Endothelial cell of umbilical vein (primary cell): ENCODE measurements around the gene WAC. TPM values are rescaled to one million over a fixed set of nuclear protein-coding genes. Genes with fewer than 3 reads are reported as not detected.

Source experiments
- BruUV-seq: library from RNA; stranded (reverse); fragments of 400-500 nt; replicated peaks from 2 replicates; lab custom pipeline; 2021; lab: Mats Ljungman, UMichigan
- CTCF ChIA-PET: fragments of 300-600, 350-600 bp; sonication (Branson Sonifier 250); formaldehyde crosslinking; loops from one replicate; lab custom pipeline; 2021; ENCODE audit warnings: antibody characterized with exemption, inconsistent platforms; lab: Charles Lee
- POLR2A ChIA-PET: fragments of 300-600, 350-600 bp; sonication (Branson Sonifier 250); formaldehyde crosslinking; loops from one replicate; lab custom pipeline; 2021; ENCODE audit warnings: antibody characterized with exemption, inconsistent platforms; lab: Charles Lee
- DNase-seq: peaks from one replicate; pipeline ENCODE4 v3.0.0-alpha.2; 2011; ENCODE audit warnings: low read depth, low spot score
- FAIRE-seq: peaks from 2 replicates; lab custom pipeline; 2011; peaks lifted over from hg19 to GRCh38; lab: Jason Lieb, UNC
- H2AFZ ChIP-seq: 2 replicates; pipeline ENCODE4 v1.6.0; 2012; ENCODE audit warnings: low read depth, low read length, control low read depth, inconsistent platforms
- H3K27ac ChIP-seq: 2 replicates; pipeline ENCODE4 v1.5.1; 2011; ENCODE audit warnings: low read depth, mild to moderate bottlenecking, control low read depth, low read length, moderate library complexity; ENCODE audit not compliant: insufficient read depth
- H3K27me3 ChIP-seq, 2 experiments: 2 replicates each; pipeline versions ENCODE4 v1.6.0 to v1.6.1; 2011; ENCODE audit warnings: low read length in 2 of 2, mixed read lengths in 1 of 2; ENCODE audit not compliant: control insufficient read depth in 2 of 2, insufficient read depth in 2 of 2
- H3K36me3 ChIP-seq, 2 experiments: 2 replicates in 1 of 2; 3 replicates in 1 of 2; pipeline ENCODE4 v1.5.1; 2011; ENCODE audit warnings: low read length in 2 of 2, mild to moderate bottlenecking in 1 of 2, moderate library complexity in 1 of 2; ENCODE audit not compliant: control insufficient read depth in 2 of 2, insufficient read depth in 2 of 2; ENCODE audit errors: extremely low read depth in 1 of 2
- H3K4me1 ChIP-seq: 3 replicates; pipeline ENCODE4 v1.5.1; 2011; ENCODE audit warnings: mild to moderate bottlenecking, low read length; ENCODE audit not compliant: control insufficient read depth, insufficient read depth; ENCODE audit errors: extremely low read depth
- H3K4me2 ChIP-seq: 2 replicates; pipeline ENCODE4 v1.6.1; 2011; ENCODE audit warnings: low read length, control low read depth, mixed read lengths; ENCODE audit not compliant: insufficient read depth
- H3K4me3 ChIP-seq, 3 experiments: fragments of 200-600 bp in 1 of 3; sonication (generic), shearing (Covaris generic) in 1 of 3; replicated peaks in 1 of 3; 2 replicates each; pipeline ENCODE4 v1.5.1; 2011 to 2016; ENCODE audit warnings: control low read depth in 3 of 3, low read length in 3 of 3, mild to moderate bottlenecking in 2 of 3, inconsistent platforms in 1 of 3, low read depth in 1 of 3, moderate library complexity in 1 of 3; ENCODE audit not compliant: insufficient read depth in 1 of 3
- H3K79me2 ChIP-seq: 2 replicates; pipeline ENCODE4 v1.6.0; 2012; ENCODE audit warnings: low read length, inconsistent platforms; ENCODE audit not compliant: control insufficient read depth, insufficient read depth
- H3K9ac ChIP-seq: replicated peaks from 2 replicates; pipeline ENCODE3; 2011; ENCODE audit warnings: low read length, control low read depth; ENCODE audit not compliant: insufficient read depth; ENCODE audit errors: extremely low read depth
- H3K9me1 ChIP-seq: replicated peaks from 3 replicates; pipeline ENCODE4 v1.6.0; 2011; ENCODE audit warnings: mild to moderate bottlenecking, low read length; ENCODE audit not compliant: control insufficient read depth, insufficient read depth; ENCODE audit errors: extremely low read depth
- H3K9me3 ChIP-seq: replicated peaks from 2 replicates; pipeline ENCODE4 v1.5.1; 2012; ENCODE audit warnings: low read length, inconsistent platforms; ENCODE audit not compliant: control insufficient read depth, insufficient read depth
- H4K20me1 ChIP-seq: replicated peaks from 2 replicates; pipeline ENCODE3; 2011; ENCODE audit warnings: mild to moderate bottlenecking, low read length; ENCODE audit not compliant: control insufficient read depth, insufficient read depth; ENCODE audit errors: extremely low read depth
- CTCF ChIP-seq, 2 donors: IDR thresholded peaks; 1 replicate in 1 of 2; 2 replicates in 1 of 2; pipeline ENCODE4 v1.5.1; 2011; ENCODE audit warnings: low read length in 2 of 2, mild to moderate bottlenecking in 2 of 2, moderate library complexity in 2 of 2, control low read depth in 1 of 2, inconsistent platforms in 1 of 2, low read depth in 1 of 2; ENCODE audit not compliant: insufficient read depth in 1 of 2; ENCODE audit errors: extremely low read depth in 1 of 2
- EZH2 ChIP-seq: IDR thresholded peaks from 2 replicates; pipeline ENCODE4 v1.6.1; 2012; ENCODE audit warnings: borderline replicate concordance, low read depth, mild to moderate bottlenecking, moderate library complexity, low read length, inconsistent platforms; ENCODE audit not compliant: severe bottlenecking
- FOS ChIP-seq: IDR thresholded peaks from 2 replicates; pipeline ENCODE4 v1.6.1; 2011; ENCODE audit warnings: mild to moderate bottlenecking, low read length, moderate library complexity, borderline replicate concordance; ENCODE audit not compliant: insufficient read depth
- JUN ChIP-seq: IDR thresholded peaks from 2 replicates; pipeline ENCODE4 v1.6.1; 2011; ENCODE audit warnings: borderline replicate concordance, low read depth; ENCODE audit not compliant: insufficient read length, insufficient read depth
- MAX ChIP-seq: IDR thresholded peaks from 2 replicates; pipeline ENCODE4 v1.6.1; 2011; ENCODE audit not compliant: insufficient read depth, insufficient read length
- MYC ChIP-seq: IDR thresholded peaks from one replicate; pipeline ENCODE4 v1.6.1; 2011; ENCODE audit warnings: mild to moderate bottlenecking, low read depth, low read length
- POLR2A ChIP-seq: IDR thresholded peaks from 2 replicates; pipeline ENCODE4 v1.6.1; 2012; ENCODE audit warnings: low read depth, mild to moderate bottlenecking, control low read depth, low read length
- POLR2AphosphoS5 ChIP-seq: IDR thresholded peaks from 2 replicates; pipeline ENCODE4 v1.6.1; 2012; ENCODE audit warnings: low read depth, mild to moderate bottlenecking, control low read depth, low read length, moderate library complexity; ENCODE audit not compliant: insufficient read depth
- dilution Hi-C: fragments of 300-500 bp; cut with MboI; formaldehyde crosslinking; loops from one replicate; pipeline ENCODE4 v1.15.0; 2019; ENCODE audit warnings: low sequenced_read_pairs; ENCODE audit not compliant: extremely low pct_ligation_motif_present
- intact Hi-C: fragments of 100-400 bp; cut with micrococcal nuclease; formaldehyde crosslinking; loops from one replicate; pipeline ENCODE4 v1.10.0; 2022
- polyA plus RNA-seq, 4 experiments: library from polyadenylated mRNA; depleted of rRNA in 3 of 4; stranded (reverse) in 3 of 4; unstranded in 1 of 4; fragments of >200 nt; gene quantifications; 2 replicates each; pipeline versions ENCODE4 v1.2.1 to v1.2.3, GENCODE V29; 2011 to 2012; ENCODE audit warnings: missing spikeins in 1 of 4
- total RNA-seq: library from RNA; stranded (reverse); gene quantifications from 2 replicates; pipeline ENCODE4 v1.2.3, GENCODE V29; 2021

WAC gene
- total and polyA plus RNA-seq, 2 donors (not counting 3 experiments of a cell fraction or from before 2014, with no cell fraction given): 49.2 to 101 TPM

GRCh38 chr10:28509286-28509685 is 23.6 kb upstream of the WAC start:
- no peak overlapping the region for H2AFZ ChIP-seq
- H4K20me1 ChIP-seq: no peaks in the 10 kb centered on the region
- dilution Hi-C loops (no loop called here), intact Hi-C loops (no loop called here)
- H3K4me1 ChIP-seq: no peaks in the 10 kb centered on the region
- no peaks in the 10 kb centered on the region for H3K9me3 ChIP-seq
- no TSS peak for BruUV-seq
- H3K4me3 ChIP-seq: no peak overlapping the region
- H3K9me1 ChIP-seq: no peaks in the 10 kb centered on the region
- H3K27me3 ChIP-seq: peaks cover 0 to 2% of the 10 kb centered on the region in 2 experiments
- DNase-seq: no peak
- H3K36me3 ChIP-seq: no peaks in the 10 kb centered on the region
- no peak for TF ChIP-seq MYC
- no peak for TF ChIP-seq POLR2A
- no peak for TF ChIP-seq POLR2AphosphoS5
- TF ChIP-seq CTCF (IDR thresholded peaks at IDR 0.05; ENCODE audit: extremely low read depth in 1 of 2, insufficient read depth in 1 of 2, low read depth in 1 of 2, low read length in 2 of 2): no peak
- no peak for TF ChIP-seq JUN
- TF ChIP-seq EZH2: no peak
- TF ChIP-seq FOS: no peak
- no peak for TF ChIP-seq MAX
- POLR2A ChIA-PET: no interaction called here
- no peak overlapping the region for H3K9ac ChIP-seq
- no peak for FAIRE-seq
- H3K4me2 ChIP-seq: no peak overlapping the region
- CTCF ChIA-PET: no interaction called here
- H3K27ac ChIP-seq: no peak overlapping the region
- H3K79me2 ChIP-seq: no peaks in the 10 kb centered on the region
